AG04450 (cell line): ENCODE results near the gene SDF2. TPM values are rescaled to one million over a fixed set of nuclear protein-coding genes. Genes with fewer than 3 reads are reported as not detected.

ENCODE experiments used
- CTCF ChIA-PET: fragments of 300-600, 350-600 bp; formaldehyde crosslinking; extraction: SDS; loops from one replicate; lab custom pipeline; 2022; ENCODE audit warnings: antibody characterized with exemption, inconsistent platforms; lab: Charles Lee
- POLR2A ChIA-PET: fragments of 350-600 bp; formaldehyde crosslinking; extraction: SDS; loops from one replicate; lab custom pipeline; 2021; ENCODE audit warnings: antibody characterized with exemption, inconsistent platforms; lab: Yijun Ruan, JAX
- DNase-seq: peaks from one replicate; pipeline ENCODE4 v3.0.0-alpha.2; 2011; ENCODE audit warnings: low read depth, low spot score
- H3K27ac ChIP-seq: one replicate; pipeline ENCODE4 v1.5.1; 2012; ENCODE audit warnings: low read depth, low read length, control low read depth
- H3K27me3 ChIP-seq: one replicate; pipeline ENCODE4 v1.6.0; 2012; ENCODE audit warnings: low read length; ENCODE audit not compliant: control insufficient read depth, insufficient read depth
- H3K4me3 ChIP-seq: 2 replicates; pipeline ENCODE4 v1.5.1; 2011; ENCODE audit warnings: mild to moderate bottlenecking, low read depth, low read length, control low read depth
- H3K9me3 ChIP-seq: 2 replicates; pipeline ENCODE4 v1.5.1; 2012; ENCODE audit warnings: low read length; ENCODE audit not compliant: control insufficient read depth, insufficient read depth
- polyA plus RNA-seq: library from polyadenylated mRNA; depleted of rRNA; stranded (reverse); fragments of >200 nt; gene quantifications from 2 replicates; pipeline ENCODE4 v1.2.3, GENCODE V29; 2011
- TF ChIP-seq, protein P1 (sequence below): IDR thresholded peaks from 2 replicates; pipeline ENCODE4 v1.5.1; 2011; ENCODE audit warnings: low read depth, low read length, control low read depth, inconsistent platforms

SDF2 gene
- polyA plus RNA-seq, 1 experiment: 76.1 TPM

DNA sequence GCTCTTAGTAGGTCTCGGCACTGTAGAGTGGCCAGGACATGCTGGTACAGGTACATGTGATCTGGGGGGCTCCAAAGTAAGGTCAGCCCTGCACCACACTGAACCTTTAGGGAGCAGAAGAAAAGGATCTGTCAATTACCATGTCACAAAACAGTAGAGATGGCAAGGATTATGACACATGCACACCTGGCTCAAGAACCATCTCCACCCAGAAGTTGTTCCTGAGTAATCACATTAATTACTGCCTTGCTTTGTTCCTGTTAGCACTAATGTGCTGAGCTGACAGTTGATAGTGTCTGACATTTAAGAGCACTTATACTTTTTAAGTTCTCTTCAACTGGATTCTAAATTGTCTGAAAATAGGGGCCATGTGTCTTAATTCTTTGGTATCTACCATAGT is 26.2 kb downstream of the SDF2 start:
- DNase-seq: no peak
- Histone ChIP-seq H3K9me3 (no peaks in the 10 kb centered on the region), H3K27me3 (no peaks in the 10 kb centered on the region), H3K27ac (no peak overlapping the region), H3K4me3 (no peak overlapping the region)
- TF ChIP-seq, protein P1, sequence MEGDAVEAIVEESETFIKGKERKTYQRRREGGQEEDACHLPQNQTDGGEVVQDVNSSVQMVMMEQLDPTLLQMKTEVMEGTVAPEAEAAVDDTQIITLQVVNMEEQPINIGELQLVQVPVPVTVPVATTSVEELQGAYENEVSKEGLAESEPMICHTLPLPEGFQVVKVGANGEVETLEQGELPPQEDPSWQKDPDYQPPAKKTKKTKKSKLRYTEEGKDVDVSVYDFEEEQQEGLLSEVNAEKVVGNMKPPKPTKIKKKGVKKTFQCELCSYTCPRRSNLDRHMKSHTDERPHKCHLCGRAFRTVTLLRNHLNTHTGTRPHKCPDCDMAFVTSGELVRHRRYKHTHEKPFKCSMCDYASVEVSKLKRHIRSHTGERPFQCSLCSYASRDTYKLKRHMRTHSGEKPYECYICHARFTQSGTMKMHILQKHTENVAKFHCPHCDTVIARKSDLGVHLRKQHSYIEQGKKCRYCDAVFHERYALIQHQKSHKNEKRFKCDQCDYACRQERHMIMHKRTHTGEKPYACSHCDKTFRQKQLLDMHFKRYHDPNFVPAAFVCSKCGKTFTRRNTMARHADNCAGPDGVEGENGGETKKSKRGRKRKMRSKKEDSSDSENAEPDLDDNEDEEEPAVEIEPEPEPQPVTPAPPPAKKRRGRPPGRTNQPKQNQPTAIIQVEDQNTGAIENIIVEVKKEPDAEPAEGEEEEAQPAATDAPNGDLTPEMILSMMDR: no peak
- POLR2A ChIA-PET: no interaction called here
- CTCF ChIA-PET: interaction anchor here (1.0 kb wide), 1 partner anchor 12 kb away, joined by 4 read pairs; no protein-coding TSS in a partner anchor

DNA sequence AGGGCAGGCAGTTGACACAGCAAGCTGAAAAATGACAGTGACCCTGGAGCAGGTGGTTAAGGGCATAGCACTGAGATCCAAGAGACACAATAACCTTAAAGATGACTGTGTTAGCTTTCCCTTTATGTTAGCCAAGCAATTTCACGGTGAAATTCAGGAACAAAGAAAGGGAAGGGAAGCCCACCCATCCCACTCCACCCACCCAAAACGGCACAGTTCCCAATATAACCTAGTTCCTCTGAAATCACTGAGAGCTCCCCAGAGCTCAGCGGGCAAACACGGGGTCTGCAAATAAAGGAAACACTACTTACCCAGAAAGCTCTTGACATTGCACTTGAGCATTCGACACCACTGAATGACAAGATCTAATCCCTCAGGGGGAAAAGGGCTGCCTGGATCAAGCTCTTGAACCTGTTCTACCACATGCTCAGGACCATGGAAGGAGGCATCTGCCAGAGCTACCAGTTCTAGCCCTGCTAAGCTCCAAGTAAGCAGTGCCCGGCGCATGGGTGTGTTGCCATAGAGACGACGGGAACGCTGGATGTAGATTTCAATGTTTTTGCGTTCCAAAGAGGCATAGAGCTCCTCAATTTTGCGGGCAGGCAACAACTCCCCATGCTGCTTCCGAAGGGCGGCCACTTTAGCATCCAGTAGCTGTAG is 27.4 kb downstream of the SDF2 start:
- DNase-seq: no peak

DNA sequence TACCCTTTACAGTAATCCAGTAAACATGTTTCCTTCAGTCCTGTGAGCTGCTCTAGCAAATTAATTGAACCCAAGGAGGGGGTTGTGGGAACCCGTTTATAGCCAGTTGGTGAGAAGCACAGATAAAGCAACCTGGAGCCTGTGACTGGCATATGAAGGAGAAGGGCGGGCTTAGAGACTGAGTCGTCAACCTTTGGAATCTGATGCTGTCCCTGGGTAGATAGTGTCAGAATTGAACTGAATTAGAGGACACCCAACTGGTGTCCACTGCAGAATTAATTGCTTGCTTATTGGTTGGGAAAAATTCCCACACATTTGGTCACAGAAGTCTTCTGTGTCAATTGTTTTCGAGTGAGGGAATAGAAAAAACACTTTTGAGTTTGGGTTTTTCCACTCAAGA is 34.9 kb downstream of the SDF2 start:
- TF ChIP-seq, protein P1: no peak
- no peaks in the 10 kb centered on the region for H3K27me3 ChIP-seq
- DNase-seq: no peak
- H3K9me3 ChIP-seq: no peaks in the 10 kb centered on the region
- no peak overlapping the region for H3K4me3 ChIP-seq
- no peak overlapping the region for H3K27ac ChIP-seq
- ChIA-PET POLR2A (no interaction called here), CTCF (no interaction called here)

More for the DNA sequence above, 27.4 kb downstream of the SDF2 start:
- TF ChIP-seq, protein P1: no peak
- H3K27ac ChIP-seq: no peak overlapping the region
- ChIA-PET CTCF (interaction anchor here (1.3 to 1.6 kb wide), 2 partner anchors 9 to 13 kb away, joined by 4 read pairs; no protein-coding TSS in a partner anchor), POLR2A (no interaction called here)
- H3K4me3 ChIP-seq: no peak overlapping the region
- no peaks in the 10 kb centered on the region for H3K27me3 ChIP-seq
- no peaks in the 10 kb centered on the region for H3K9me3 ChIP-seq

DNA sequence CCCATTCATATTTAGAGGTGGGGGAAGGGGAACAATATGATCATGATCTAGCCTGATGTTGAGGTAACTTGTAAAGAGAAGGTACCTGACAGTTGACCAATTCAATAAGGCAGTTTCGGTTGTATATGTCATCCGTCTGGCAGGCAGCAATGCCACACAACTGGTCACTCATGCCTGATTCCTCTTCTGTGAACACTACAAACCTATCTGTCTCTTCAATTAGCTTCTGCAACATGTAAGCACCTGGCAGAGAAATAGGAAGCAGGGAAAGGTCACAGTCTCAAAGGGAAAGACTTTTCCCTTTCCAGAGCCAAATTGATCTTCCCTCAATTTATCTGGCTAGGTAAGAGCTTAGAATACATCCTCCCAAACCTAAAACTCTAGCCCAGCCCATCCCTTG is 37.6 kb downstream of the SDF2 start:
- H3K27me3 ChIP-seq: no peaks in the 10 kb centered on the region
- TF ChIP-seq, protein P1: no peak
- DNase-seq: no peak
- no peaks in the 10 kb centered on the region for H3K9me3 ChIP-seq
- POLR2A ChIA-PET: no interaction called here
- no peak overlapping the region for H3K4me3 ChIP-seq
- H3K27ac ChIP-seq: no peak overlapping the region
- CTCF ChIA-PET: interaction anchor here (1.5 kb wide), 1 partner anchor 11 kb away, joined by 8 read pairs; no protein-coding TSS in a partner anchor

DNA sequence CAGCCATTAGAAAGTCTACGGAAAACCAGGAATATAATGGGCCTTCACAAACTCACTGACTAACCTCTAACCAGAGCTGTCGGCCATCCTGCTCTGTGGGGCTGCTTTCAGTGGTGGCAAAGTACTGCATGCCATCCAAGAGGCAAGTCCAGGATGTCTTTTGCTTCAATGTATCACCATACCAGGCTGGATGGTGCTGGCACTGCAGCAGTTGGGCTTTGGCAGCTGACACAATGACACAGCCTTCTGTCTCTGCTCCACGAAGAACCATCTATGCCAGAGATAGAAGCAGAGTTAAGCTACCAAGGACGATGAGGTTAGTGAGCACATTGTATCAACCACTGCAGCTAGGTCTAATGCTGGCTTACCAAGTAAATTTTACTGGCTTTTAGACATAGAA is 38.0 kb downstream of the SDF2 start:
- POLR2A ChIA-PET: no interaction called here
- CTCF ChIA-PET: interaction anchor here (0.6 to 1.5 kb wide), 2 partner anchors 11 to 83 kb away, joined by 3 to 8 read pairs; no protein-coding TSS in a partner anchor

More for the DNA sequence above, 38.0 kb downstream of the SDF2 start:
- no peak overlapping the region for H3K27ac ChIP-seq
- TF ChIP-seq, protein P1: no peak
- H3K4me3 ChIP-seq: no peak overlapping the region
- no peak for DNase-seq
- H3K27me3 ChIP-seq: no peaks in the 10 kb centered on the region
- no peaks in the 10 kb centered on the region for H3K9me3 ChIP-seq
